Activated CD4-positive, alpha-beta memory T cell treated with anti-CD3 and anti-CD28 coated beads, Interleukin-2, amount 10 ng/mL, durations not matched to agents 7 days and 5 days (primary cell): ENCODE results near the gene PCK1. TPM values are rescaled to one million over a fixed set of nuclear protein-coding genes. Genes with fewer than 3 reads are reported as not detected.

Experiments
- CTCF ChIA-PET: fragments of 350-600 bp; sonication (Branson Sonifier 250); formaldehyde crosslinking; loops from one replicate; lab custom pipeline; 2021; ENCODE audit warnings: antibody characterized with exemption, inconsistent platforms; lab: Charles Lee
- POLR2A ChIA-PET: fragments of 350-600 bp; sonication (Branson Sonifier 250); formaldehyde crosslinking; loops from one replicate; lab custom pipeline; 2021; ENCODE audit warnings: antibody characterized with exemption; lab: Charles Lee
- DNase-seq: peaks from one replicate; pipeline ENCODE4 v3.0.0-alpha.2; 2020
- H3K27ac Mint-ChIP-seq: one replicate; pipeline ENCODE4 v1.8.0; 2021; ENCODE audit warnings: mild to moderate bottlenecking, mixed read lengths
- H3K27me3 Mint-ChIP-seq: one replicate; pipeline ENCODE4 v1.8.0; 2021; ENCODE audit warnings: mixed read lengths
- H3K36me3 Mint-ChIP-seq: one replicate; pipeline ENCODE4 v1.8.0; 2021; ENCODE audit warnings: low read depth, mixed read lengths
- H3K4me1 Mint-ChIP-seq: one replicate; pipeline ENCODE4 v1.8.0; 2021; ENCODE audit warnings: mixed read lengths
- H3K4me3 Mint-ChIP-seq: one replicate; pipeline ENCODE4 v1.8.0; 2021; ENCODE audit warnings: mild to moderate bottlenecking, mixed read lengths
- H3K9me3 Mint-ChIP-seq: one replicate; pipeline ENCODE4 v1.8.0; 2021; ENCODE audit warnings: mixed read lengths
- total RNA-seq, 2 experiments: library from RNA; stranded (reverse); gene quantifications; one replicate each; pipeline ENCODE4 v1.2.3, GENCODE V29; 2021

The PCK1 gene
- total RNA-seq, 2 experiments from 2014 or later = not detected

DNA sequence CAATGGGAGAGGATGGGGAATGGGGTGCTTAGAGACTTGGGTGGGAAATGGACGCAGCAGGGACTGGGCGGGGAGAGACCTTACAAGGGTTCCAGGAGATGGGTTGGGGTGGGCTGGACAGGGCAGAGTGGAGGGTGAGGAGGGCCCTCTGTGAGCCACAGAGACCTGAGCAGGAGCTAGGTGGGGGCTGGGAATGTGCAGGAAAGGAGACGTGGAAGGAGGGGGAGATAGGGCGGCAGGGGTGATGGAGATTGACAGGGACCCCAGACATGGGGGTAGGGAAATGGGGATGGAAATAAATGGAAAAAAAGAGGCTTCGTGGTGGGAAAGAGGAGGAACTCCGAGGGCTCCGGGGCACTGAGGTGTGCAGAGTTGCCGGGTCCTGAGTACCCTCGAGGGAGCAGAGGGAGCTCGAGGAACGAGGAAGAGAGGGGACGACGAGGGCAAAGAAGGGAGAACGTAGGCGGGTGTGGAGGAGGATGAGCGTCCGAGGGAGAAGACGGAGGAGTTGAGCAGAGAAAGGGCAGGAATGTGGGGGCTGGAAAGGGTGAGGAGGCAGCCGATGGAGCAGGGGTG is 33.9 kb upstream of the PCK1 start:
- peaks cover 6% of the 10 kb centered on the region for H3K27me3 Mint-ChIP-seq

DNA sequence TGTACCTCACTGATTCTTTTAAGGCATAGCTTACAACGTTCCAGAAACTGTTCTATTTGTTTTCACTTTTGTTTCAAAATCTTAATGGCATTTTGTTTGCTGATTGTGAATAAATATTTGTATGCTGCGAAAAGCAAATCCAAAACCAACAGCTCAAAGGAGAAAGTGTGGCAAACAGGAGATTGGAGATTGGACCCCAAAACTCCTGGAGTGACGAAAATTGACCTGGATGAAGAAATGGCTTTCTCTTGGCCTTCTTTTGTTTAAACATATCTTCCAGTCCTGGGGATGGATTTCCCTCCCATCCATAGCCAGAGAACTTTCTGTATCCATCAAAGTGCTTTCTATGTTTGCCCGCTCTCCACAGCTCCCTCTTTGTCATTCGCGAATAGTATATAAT is 33.2 kb upstream of the PCK1 start:
- no peak for DNase-seq
- ChIA-PET CTCF (interaction anchor here (0.8 kb wide), 1 partner anchor 60 kb away, joined by 3 read pairs; no protein-coding TSS in a partner anchor), POLR2A (no interaction called here)
- H3K4me1 Mint-ChIP-seq = peaks cover 8% of the 10 kb centered on the region
- peaks cover 10% of the 10 kb centered on the region for H3K27me3 Mint-ChIP-seq
- no peaks in the 10 kb centered on the region for H3K36me3 Mint-ChIP-seq
- no peak overlapping the region for H3K4me3 Mint-ChIP-seq
- H3K27ac Mint-ChIP-seq = no peak overlapping the region
- H3K9me3 Mint-ChIP-seq = no peaks in the 10 kb centered on the region

More for the DNA sequence above, 33.9 kb upstream of the PCK1 start:
- Mint-ChIP-seq H3K4me1 (peaks cover 14% of the 10 kb centered on the region), H3K4me3 (no peak overlapping the region), H3K9me3 (no peaks in the 10 kb centered on the region), H3K27ac (no peak overlapping the region), H3K36me3 (no peaks in the 10 kb centered on the region)
- no peak for DNase-seq
- CTCF ChIA-PET = interaction anchor here (0.8 kb wide), 1 partner anchor 60 kb away, joined by 3 read pairs; no protein-coding TSS in a partner anchor
- POLR2A ChIA-PET = no interaction called here

DNA sequence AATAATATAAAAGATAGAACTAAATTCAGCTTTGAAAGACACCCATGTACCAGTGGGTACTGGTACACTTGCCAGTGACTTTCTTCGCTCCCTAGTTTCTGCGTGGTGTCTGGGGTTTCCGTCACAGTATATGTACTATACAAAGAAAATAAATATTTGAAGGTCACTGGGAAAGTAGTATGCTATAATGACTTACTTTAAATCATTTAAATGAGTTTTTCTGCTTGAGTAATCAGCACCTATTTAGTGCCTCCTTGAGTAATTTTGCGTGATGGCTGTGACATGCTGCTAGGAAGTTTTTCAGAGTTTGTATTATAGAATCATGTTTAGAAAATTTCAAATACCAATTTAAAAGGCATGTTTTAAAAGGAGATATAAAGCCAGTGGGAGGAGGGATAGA is 32.8 kb upstream of the PCK1 start:
- CTCF ChIA-PET = interaction anchor here (0.8 kb wide), 1 partner anchor 61 kb away, joined by 3 read pairs; no protein-coding TSS in a partner anchor
- Mint-ChIP-seq H3K27me3 (peaks cover 12% of the 10 kb centered on the region), H3K9me3 (no peaks in the 10 kb centered on the region), H3K27ac (no peak overlapping the region), H3K36me3 (no peaks in the 10 kb centered on the region), H3K4me1 (peaks cover 4% of the 10 kb centered on the region), H3K4me3 (no peak overlapping the region)
- POLR2A ChIA-PET = no interaction called here
- no peak for DNase-seq

DNA sequence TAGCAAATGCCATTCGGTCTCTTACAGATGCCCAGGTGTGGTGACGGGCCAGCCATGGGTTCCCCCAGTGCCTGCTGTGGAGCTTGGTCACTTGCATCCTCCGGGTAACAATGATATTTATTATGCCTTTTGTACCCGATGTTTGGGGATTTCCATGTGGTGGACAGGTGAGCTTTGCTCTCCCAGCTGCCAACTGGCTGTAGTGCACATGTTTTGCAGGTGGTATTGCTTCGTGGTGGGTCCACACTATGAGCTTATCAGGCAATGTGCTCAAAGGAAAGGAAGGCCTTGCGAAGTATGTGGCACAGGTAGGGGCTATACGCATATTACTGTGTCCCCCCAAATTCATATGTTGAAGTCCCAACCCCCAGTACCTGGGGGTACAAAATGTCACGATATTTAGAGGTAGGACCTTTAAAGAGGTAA is 31.7 kb upstream of the PCK1 start:
- CTCF ChIA-PET = no interaction called here
- Mint-ChIP-seq H3K27me3 (peaks cover 12% of the 10 kb centered on the region), H3K36me3 (no peaks in the 10 kb centered on the region), H3K9me3 (no peaks in the 10 kb centered on the region), H3K4me3 (no peak overlapping the region), H3K4me1 (no peaks in the 10 kb centered on the region), H3K27ac (no peak overlapping the region)
- POLR2A ChIA-PET = no interaction called here
- DNase-seq = no peak

DNA sequence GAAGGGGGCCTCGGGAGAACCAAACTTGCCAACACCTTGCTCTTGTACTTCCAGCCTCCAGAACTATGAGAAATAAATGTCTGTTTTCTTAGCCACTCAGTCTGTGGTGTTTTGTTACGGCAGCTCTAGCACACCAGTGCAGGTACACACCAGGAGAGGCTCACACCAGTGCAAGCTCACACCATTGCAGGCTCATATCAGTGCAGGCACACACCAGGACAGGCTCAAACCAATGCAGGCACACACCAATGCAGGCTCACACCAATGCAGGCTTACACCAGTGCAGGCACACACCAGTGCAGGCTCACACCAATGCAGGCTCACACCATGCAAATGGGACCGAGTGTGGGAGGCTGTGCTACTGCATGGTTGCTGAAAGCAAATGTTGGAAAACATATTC is 31.1 kb upstream of the PCK1 start:
- CTCF ChIA-PET = interaction anchor here (1.9 kb wide), 1 partner anchor 10 kb away, joined by 4 read pairs; no protein-coding TSS in a partner anchor
- H3K27ac Mint-ChIP-seq = no peak overlapping the region
- DNase-seq = no peak
- H3K36me3 Mint-ChIP-seq = no peaks in the 10 kb centered on the region
- no peak overlapping the region for H3K4me3 Mint-ChIP-seq
- POLR2A ChIA-PET = no interaction called here
- H3K4me1 Mint-ChIP-seq = no peaks in the 10 kb centered on the region
- H3K27me3 Mint-ChIP-seq = peaks cover 15% of the 10 kb centered on the region
- no peaks in the 10 kb centered on the region for H3K9me3 Mint-ChIP-seq

DNA sequence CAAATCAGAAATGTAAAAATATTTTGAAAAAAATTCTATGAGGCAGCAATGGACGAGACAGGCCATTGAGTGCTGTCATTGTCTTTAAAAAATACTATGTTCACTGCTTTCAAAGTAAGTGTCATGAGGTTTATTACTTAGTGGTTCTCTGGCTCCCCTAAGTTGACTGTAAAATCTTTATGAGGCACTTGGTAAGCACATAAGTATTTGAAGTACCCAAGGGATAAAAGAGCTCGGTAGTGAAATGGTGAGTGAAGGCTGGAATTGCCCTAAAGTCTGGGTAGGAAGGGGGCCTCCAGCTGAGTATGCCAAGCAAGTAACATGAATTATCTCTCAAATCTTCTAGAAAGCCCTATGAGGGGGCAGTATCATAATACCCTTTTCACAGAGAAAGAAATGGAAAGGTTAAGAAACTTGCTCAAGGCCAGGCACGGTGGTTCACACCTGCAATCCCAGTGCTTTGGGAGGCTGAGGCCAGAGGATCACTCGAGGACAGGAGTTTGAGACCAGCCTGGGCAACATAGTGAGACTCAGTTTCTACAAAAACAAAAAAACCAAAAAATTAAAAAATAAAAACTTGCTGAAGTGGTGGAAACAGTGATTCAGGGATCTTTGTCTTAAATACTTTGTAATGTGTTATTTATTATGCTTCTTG is 30.5 kb upstream of the PCK1 start:
- CTCF ChIA-PET = interaction anchor here (0.6 to 1.9 kb wide), 2 partner anchors 10 to 865 kb away, joined by 3 to 4 read pairs; no protein-coding TSS in a partner anchor
- Mint-ChIP-seq H3K27ac (no peak overlapping the region), H3K27me3 (peaks cover 20% of the 10 kb centered on the region), H3K9me3 (no peaks in the 10 kb centered on the region), H3K36me3 (no peaks in the 10 kb centered on the region), H3K4me3 (no peak overlapping the region), H3K4me1 (no peaks in the 10 kb centered on the region)
- DNase-seq = no peak
- POLR2A ChIA-PET = no interaction called here

DNA sequence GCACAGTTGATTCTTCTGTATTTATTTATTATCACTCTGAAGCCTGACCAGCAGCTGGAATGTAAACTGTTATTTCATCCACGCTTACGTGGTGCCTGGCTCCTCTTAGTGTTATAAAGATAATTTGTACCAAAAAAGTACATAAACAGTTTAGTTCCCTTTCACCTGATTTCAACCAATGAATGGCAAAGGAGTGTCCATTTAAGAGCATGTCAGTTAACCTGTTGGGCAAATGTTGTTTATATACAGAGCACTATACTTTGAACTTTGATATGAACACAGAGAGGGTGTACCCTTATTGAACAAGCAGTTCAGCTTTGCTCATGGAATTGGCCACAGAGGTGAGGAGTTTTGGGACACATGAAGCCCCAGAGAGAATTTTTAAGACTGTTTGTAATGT is 28.8 kb upstream of the PCK1 start:
- no peaks in the 10 kb centered on the region for H3K9me3 Mint-ChIP-seq
- H3K4me3 Mint-ChIP-seq = no peak overlapping the region
- POLR2A ChIA-PET = interaction anchor here (1.0 kb wide), 1 partner anchor 11 kb away, joined by 3 read pairs; no protein-coding TSS in a partner anchor
- peaks cover 37% of the 10 kb centered on the region for H3K27me3 Mint-ChIP-seq
- CTCF ChIA-PET = interaction anchor here (1.1 kb wide), 1 partner anchor 10 kb away, joined by 4 read pairs; no protein-coding TSS in a partner anchor
- no peak overlapping the region for H3K27ac Mint-ChIP-seq
- H3K4me1 Mint-ChIP-seq = no peaks in the 10 kb centered on the region
- no peaks in the 10 kb centered on the region for H3K36me3 Mint-ChIP-seq
- DNase-seq = no peak

DNA sequence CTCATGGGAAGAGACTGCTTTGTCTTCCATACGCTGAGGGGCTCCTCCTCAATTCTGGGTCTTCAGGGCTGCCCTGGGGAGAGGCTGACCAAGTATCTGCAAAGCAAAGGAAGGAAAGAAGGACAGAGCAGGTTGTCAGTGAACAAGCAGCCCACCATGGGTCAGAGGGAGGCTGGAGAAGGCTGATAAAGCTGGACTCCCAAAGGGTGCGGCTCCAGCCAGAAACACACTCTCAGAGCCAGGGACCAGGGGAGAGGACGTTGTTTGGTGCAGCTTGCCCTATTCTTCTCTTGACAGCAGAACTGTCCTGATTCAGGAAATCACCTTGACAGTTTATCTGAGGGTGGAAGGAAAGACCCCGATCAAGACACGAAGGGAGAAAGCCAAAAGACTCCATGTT is 25.6 kb upstream of the PCK1 start:
- H3K36me3 Mint-ChIP-seq = no peaks in the 10 kb centered on the region
- H3K9me3 Mint-ChIP-seq = no peaks in the 10 kb centered on the region
- H3K4me3 Mint-ChIP-seq = no peak overlapping the region
- ChIA-PET POLR2A (no interaction called here), CTCF (no interaction called here)
- DNase-seq = no peak
- H3K27ac Mint-ChIP-seq = no peak overlapping the region
- peaks cover 49% of the 10 kb centered on the region for H3K27me3 Mint-ChIP-seq
- no peaks in the 10 kb centered on the region for H3K4me1 Mint-ChIP-seq

DNA sequence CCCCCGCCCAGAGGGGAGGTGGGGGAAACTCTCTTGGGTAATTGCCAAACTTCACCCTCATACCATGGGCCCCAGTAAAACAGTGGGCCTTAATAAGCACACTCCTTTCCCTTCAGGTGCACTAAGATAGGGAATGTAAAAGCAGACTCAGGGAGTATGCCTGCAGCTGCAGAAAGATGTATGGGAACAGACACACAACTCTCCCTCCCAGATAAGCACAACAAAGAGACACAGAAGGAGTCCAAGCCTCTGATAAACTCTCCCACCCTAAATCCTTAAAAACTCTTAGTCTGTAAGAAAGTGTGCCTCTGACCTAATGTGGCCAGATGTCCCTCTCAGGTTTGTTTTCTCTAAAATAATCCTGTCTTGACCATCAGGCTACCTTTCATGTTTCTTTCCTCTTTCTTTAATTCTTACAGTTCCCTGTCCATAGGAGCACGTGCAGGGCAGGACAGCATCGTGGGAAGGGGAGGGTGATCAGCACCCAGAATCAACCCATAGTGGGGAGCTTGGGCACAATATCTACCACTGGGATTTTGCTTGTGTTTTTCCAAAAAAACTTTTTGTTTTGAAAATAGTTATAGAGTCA is 24.7 kb upstream of the PCK1 start:
- Mint-ChIP-seq H3K9me3 (no peaks in the 10 kb centered on the region), H3K36me3 (no peaks in the 10 kb centered on the region), H3K27ac (no peak overlapping the region), H3K27me3 (peaks cover 48% of the 10 kb centered on the region), H3K4me1 (no peaks in the 10 kb centered on the region), H3K4me3 (no peak overlapping the region)
- POLR2A ChIA-PET = no interaction called here
- no peak for DNase-seq
- CTCF ChIA-PET = no interaction called here

DNA sequence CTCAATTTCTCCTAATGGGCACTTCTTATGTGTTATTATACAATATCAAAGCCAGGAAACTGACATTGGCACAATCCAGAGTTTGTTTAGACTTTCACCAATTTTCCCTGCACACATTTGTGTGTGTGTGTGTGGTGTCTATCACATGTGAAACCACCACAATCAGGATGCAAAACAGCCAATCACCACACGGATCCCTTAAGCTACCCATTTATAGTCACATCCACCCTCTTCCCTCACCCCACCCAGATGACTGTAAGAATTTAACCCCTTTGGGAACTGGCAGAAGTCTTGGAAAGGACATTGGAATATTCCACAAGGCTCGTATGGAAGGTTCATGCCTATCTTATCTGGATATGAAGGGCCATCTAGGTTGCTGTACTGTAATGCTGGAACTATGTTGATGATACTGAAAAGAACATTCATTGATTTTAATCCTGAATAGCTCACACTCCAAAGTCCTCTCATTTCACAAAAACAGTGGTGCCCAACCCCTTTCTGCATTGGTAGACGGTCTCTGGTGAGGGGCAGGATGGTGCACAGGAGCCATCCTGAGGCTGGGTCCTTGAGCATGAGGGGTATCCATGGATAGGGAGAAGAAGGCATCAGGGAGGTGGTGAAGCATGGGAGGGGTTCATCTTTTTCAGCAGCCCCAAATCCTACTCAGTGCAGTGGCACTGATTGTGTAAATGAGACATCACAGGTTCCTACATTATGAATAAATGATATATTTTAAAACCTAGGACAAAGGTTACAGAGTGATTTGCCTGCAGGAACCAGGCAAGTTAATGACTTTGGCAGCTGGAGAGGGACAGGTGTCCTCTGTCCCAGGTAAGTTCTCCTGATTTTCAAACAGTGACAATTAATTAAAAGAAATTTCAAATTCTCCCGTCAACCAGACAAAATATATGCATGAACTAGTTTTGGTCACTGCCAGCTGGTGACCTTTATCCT is 23.9 kb upstream of the PCK1 start:
- ChIA-PET CTCF (no interaction called here), POLR2A (no interaction called here)
- no peak overlapping the region for H3K27ac Mint-ChIP-seq
- no peaks in the 10 kb centered on the region for H3K9me3 Mint-ChIP-seq
- peaks cover 49% of the 10 kb centered on the region for H3K27me3 Mint-ChIP-seq
- H3K4me3 Mint-ChIP-seq = no peak overlapping the region
- no peaks in the 10 kb centered on the region for H3K36me3 Mint-ChIP-seq
- no peaks in the 10 kb centered on the region for H3K4me1 Mint-ChIP-seq
- DNase-seq = no peak

DNA sequence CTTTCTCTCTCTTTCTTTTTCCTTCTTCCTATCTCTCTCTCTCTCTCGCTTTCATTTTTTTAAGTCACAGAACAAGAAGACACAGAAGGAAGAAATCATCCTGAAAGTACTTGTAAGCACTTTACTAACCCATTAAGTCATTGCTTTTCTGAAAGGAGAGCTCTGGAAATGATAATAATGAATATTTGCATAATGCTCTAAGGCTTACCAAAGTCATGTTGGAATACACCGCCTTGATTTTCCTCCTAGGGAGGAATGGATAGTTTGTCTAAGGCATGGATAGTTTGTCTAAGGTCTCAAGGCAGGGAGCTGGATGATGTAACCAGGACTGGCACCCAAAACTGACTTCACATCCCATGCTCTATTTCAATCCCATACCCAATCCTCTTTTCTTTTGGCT is 23.1 kb upstream of the PCK1 start:
- H3K9me3 Mint-ChIP-seq = no peaks in the 10 kb centered on the region
- peaks cover 44% of the 10 kb centered on the region for H3K27me3 Mint-ChIP-seq
- no peaks in the 10 kb centered on the region for H3K4me1 Mint-ChIP-seq
- no peak for DNase-seq
- ChIA-PET POLR2A (no interaction called here), CTCF (no interaction called here)
- no peak overlapping the region for H3K4me3 Mint-ChIP-seq
- no peak overlapping the region for H3K27ac Mint-ChIP-seq
- H3K36me3 Mint-ChIP-seq = no peaks in the 10 kb centered on the region

DNA sequence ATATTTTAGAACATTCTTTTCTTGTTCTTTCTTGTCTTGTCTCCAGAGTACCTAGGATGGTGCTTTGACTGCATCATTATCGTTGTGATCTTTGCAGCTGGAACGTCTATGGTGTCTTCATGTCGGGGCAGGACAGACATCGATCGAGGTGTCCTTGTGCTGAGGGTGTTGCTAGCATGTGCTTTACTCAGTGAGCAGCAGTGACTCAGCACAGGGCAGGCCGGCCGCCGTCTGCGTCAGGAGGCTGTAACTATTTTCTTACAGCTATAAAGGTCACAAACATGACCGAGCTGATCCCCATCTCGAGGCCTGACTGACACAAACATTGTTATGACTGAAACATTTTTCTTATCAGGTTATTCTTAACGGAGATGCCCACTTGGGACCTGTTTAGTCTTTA is 21.0 kb upstream of the PCK1 start:
- no peak for DNase-seq
- Mint-ChIP-seq H3K9me3 (no peaks in the 10 kb centered on the region), H3K27ac (no peak overlapping the region), H3K4me3 (no peak overlapping the region), H3K4me1 (no peaks in the 10 kb centered on the region), H3K36me3 (no peaks in the 10 kb centered on the region), H3K27me3 (peaks cover 48% of the 10 kb centered on the region)
- CTCF ChIA-PET = no interaction called here
- POLR2A ChIA-PET = no interaction called here
